Ovary (tissue), 3 donors: Measurements from ENCODE around the gene TTC39A.
"Not testable (repeated sequence)": the region's sequence is repeated elsewhere in the genome, so short reads cannot be mapped to it uniquely, and the experiment has no call there.

Experiments
- CTCF ChIP-seq, 3 donors: fragments of 450-650 bp in 2 of 3; fragments of 200-600 bp in 1 of 3; IDR thresholded peaks; one replicate each; pipeline versions ENCODE4 v1.5.1 to v1.8.0; 2016 to 2022; ENCODE audit warnings: antibody characterized with exemption in 3 of 3, mild to moderate bottlenecking in 1 of 3
- POLR2A ChIP-seq: fragments of 450-650 bp; IDR thresholded peaks from one replicate; pipeline ENCODE4 v1.6.1; 2017; ENCODE audit warnings: antibody characterized with exemption, mild to moderate bottlenecking, moderate library complexity
- donor health status: DM: no; HTN: no; CAD: no.

- TF ChIP-seq POLR2A; CTCF (IDR thresholded peaks at IDR 0.05): not testable (repeated sequence)
Observed at GRCh38 chr1:51325011-51325385, 5.4 kb downstream of the TTC39A start.
